IMR-90 (cell line): ENCODE measurements around the gene KCNMA1. TPM values are rescaled to one million over a fixed set of nuclear protein-coding genes. Genes with fewer than 3 reads are reported as not detected.

Experiments used
- ATAC-seq: fragments of 200-7000 bp; cut with Tn5 transposase; 2 replicates; pipeline ENCODE4 v1.9.1; 2020; ENCODE audit warnings: low read depth, mild to moderate bottlenecking, moderate library complexity
- BruUV-seq: library from RNA; stranded (reverse); fragments of 400-500 nt; replicated peaks from 2 replicates; lab custom pipeline; 2021; lab: Mats Ljungman, UMichigan
- CTCF ChIA-PET: fragments of 300-600 bp; formaldehyde crosslinking; extraction: SDS; loops from one replicate; lab custom pipeline; 2021; ENCODE audit warnings: antibody characterized with exemption; lab: Yijun Ruan, JAX
- POLR2A ChIA-PET: fragments of 300-600 bp; sonication (Branson Sonifier 250); formaldehyde crosslinking; loops from one replicate; lab custom pipeline; 2022; ENCODE audit warnings: antibody characterized with exemption; ENCODE audit not compliant: unreplicated experiment; lab: Charles Lee
- DNase-seq: peaks from one replicate; pipeline ENCODE4 v3.0.0; 2013
- H2AFZ ChIP-seq: replicated peaks from 2 replicates; pipeline ENCODE3; 2013; ENCODE audit warnings: low read length, mild to moderate bottlenecking; ENCODE audit not compliant: poor library complexity
- H2AK5ac ChIP-seq: 2 replicates; pipeline ENCODE4 v1.6.1; 2013; ENCODE audit warnings: low read depth, low read length, inconsistent platforms
- H2AK9ac ChIP-seq: replicated peaks from 2 replicates; pipeline ENCODE3; 2013; ENCODE audit warnings: mild to moderate bottlenecking, low read depth, low read length, moderate library complexity; ENCODE audit not compliant: poor library complexity
- H2BK120ac ChIP-seq: 2 replicates; pipeline ENCODE4 v1.6.1; 2013; ENCODE audit warnings: low read depth, low read length, inconsistent platforms
- H2BK15ac ChIP-seq: 3 replicates; pipeline ENCODE4 v1.6.1; 2013; ENCODE audit warnings: low read depth, low read length, inconsistent platforms
- H2BK20ac ChIP-seq: 2 replicates; pipeline ENCODE4 v1.6.1; 2013; ENCODE audit warnings: low read depth, mild to moderate bottlenecking, inconsistent platforms, low read length, moderate library complexity
- H2BK5ac ChIP-seq: 2 replicates; pipeline ENCODE4 v1.6.1; 2013; ENCODE audit warnings: mild to moderate bottlenecking, low read depth, low read length, inconsistent platforms; ENCODE audit not compliant: poor library complexity, severe bottlenecking
- H3K14ac ChIP-seq: replicated peaks from 2 replicates; pipeline ENCODE4 v1.6.1; 2013; ENCODE audit warnings: low read depth, low read length, inconsistent platforms
- H3K18ac ChIP-seq: 2 replicates; pipeline ENCODE4 v1.6.1; 2013; ENCODE audit warnings: low read depth, low read length, control low read depth
- H3K23ac ChIP-seq: 2 replicates; pipeline ENCODE4 v1.6.1; 2013; ENCODE audit warnings: low read depth, low read length, inconsistent platforms
- H3K27ac ChIP-seq: 2 replicates; pipeline ENCODE4 v1.5.1; 2013; ENCODE audit warnings: mild to moderate bottlenecking, control low read depth, low read length; ENCODE audit not compliant: insufficient read depth
- H3K27me3 ChIP-seq: 2 replicates; pipeline ENCODE4 v1.6.1; 2013; ENCODE audit warnings: low read length; ENCODE audit not compliant: control insufficient read depth, insufficient read depth
- H3K36me3 ChIP-seq: 2 replicates; pipeline ENCODE4 v1.6.1; 2013; ENCODE audit warnings: low read length, mixed read lengths; ENCODE audit not compliant: control insufficient read depth, insufficient read depth
- H3K4ac ChIP-seq: 2 replicates; pipeline ENCODE4 v1.6.1; 2013; ENCODE audit warnings: low read depth, low read length, inconsistent platforms
- H3K4me1 ChIP-seq: 2 replicates; pipeline ENCODE4 v1.6.1; 2013; ENCODE audit warnings: low read length, mixed read lengths; ENCODE audit not compliant: control insufficient read depth, insufficient read depth
- H3K4me2 ChIP-seq: 2 replicates; pipeline ENCODE4 v1.6.1; 2013; ENCODE audit warnings: low read depth, mild to moderate bottlenecking, control low read depth, low read length, moderate library complexity
- H3K4me3 ChIP-seq: 2 replicates; pipeline ENCODE4 v1.5.1; 2013; ENCODE audit warnings: low read depth, mild to moderate bottlenecking, control low read depth, low read length, moderate library complexity; ENCODE audit not compliant: insufficient read depth
- H3K56ac ChIP-seq: 2 replicates; pipeline ENCODE4 v1.6.1; 2013; ENCODE audit warnings: low read length, inconsistent platforms; ENCODE audit not compliant: insufficient read depth; ENCODE audit errors: extremely low read depth
- H3K79me1 ChIP-seq, 2 experiments: 2 replicates each; pipeline ENCODE4 v1.6.1; 2013; ENCODE audit warnings: low read length in 2 of 2, inconsistent platforms in 1 of 2, low read depth in 1 of 2
- H3K9ac ChIP-seq: 2 replicates; pipeline ENCODE4 v1.6.1; 2013; ENCODE audit warnings: low read depth, low read length, control low read depth
- H3K9me1 ChIP-seq: 2 replicates; pipeline ENCODE4 v1.6.1; 2013; ENCODE audit warnings: low read length, inconsistent platforms; ENCODE audit not compliant: insufficient read depth
- H3K9me3 ChIP-seq: 2 replicates; pipeline ENCODE4 v1.6.1; 2013; ENCODE audit warnings: low read length; ENCODE audit not compliant: control insufficient read depth, insufficient read depth
- H4K20me1 ChIP-seq: 2 replicates; pipeline ENCODE4 v1.6.1; 2013; ENCODE audit warnings: low read length, inconsistent platforms; ENCODE audit not compliant: insufficient read depth
- H4K5ac ChIP-seq: 2 replicates; pipeline ENCODE4 v1.6.1; 2013; ENCODE audit warnings: mild to moderate bottlenecking, low read depth, low read length, control low read depth
- H4K8ac ChIP-seq, 2 experiments: 2 replicates each; pipeline ENCODE4 v1.6.1; 2013; ENCODE audit warnings: low read depth in 2 of 2, low read length in 2 of 2, control low read depth in 1 of 2, inconsistent platforms in 1 of 2
- H4K91ac ChIP-seq: 2 replicates; pipeline ENCODE4 v1.6.1; 2013; ENCODE audit warnings: low read depth, low read length, inconsistent platforms; ENCODE audit not compliant: insufficient read depth
- BHLHE40 ChIP-seq: fragments of 150-350 bp; IDR thresholded peaks from 2 replicates; pipeline ENCODE4 v1.6.1; 2016; ENCODE audit warnings: mild to moderate bottlenecking, low read depth, low read length
- CEBPB ChIP-seq: IDR thresholded peaks from 2 replicates; pipeline ENCODE4 v1.6.1; 2012; ENCODE audit warnings: low read depth, low read length, improper control_type of control experiment
- CHD1 ChIP-seq: IDR thresholded peaks from 2 replicates; pipeline ENCODE4 v1.6.1; 2012; ENCODE audit warnings: low read depth, low read length, improper control_type of control experiment
- FOS ChIP-seq: fragments of 150-350 bp; IDR thresholded peaks from 2 replicates; pipeline ENCODE4 v1.6.1; 2016; ENCODE audit warnings: low read depth, low read length
- MAFK ChIP-seq: IDR thresholded peaks from 2 replicates; pipeline ENCODE4 v1.6.1; 2012; ENCODE audit warnings: low read depth, low read length, improper control_type of control experiment
- MAZ ChIP-seq: IDR thresholded peaks from 2 replicates; pipeline ENCODE4 v1.6.1; 2012; ENCODE audit warnings: low read depth, mild to moderate bottlenecking, low read length, improper control_type of control experiment, moderate library complexity, borderline replicate concordance
- MXI1 ChIP-seq: IDR thresholded peaks from 2 replicates; pipeline ENCODE4 v1.6.1; 2012; ENCODE audit warnings: low read depth, mild to moderate bottlenecking, low read length, moderate library complexity, borderline replicate concordance
- NFE2L2 ChIP-seq: fragments of 150-350 bp; IDR thresholded peaks from 2 replicates; pipeline ENCODE4 v1.6.1; 2016; ENCODE audit warnings: low read depth, mild to moderate bottlenecking, low read length
- POLR2A ChIP-seq: IDR thresholded peaks from 2 replicates; pipeline ENCODE4 v1.6.1; 2012; ENCODE audit warnings: mild to moderate bottlenecking, low read depth, low read length
- RAD21 ChIP-seq: IDR thresholded peaks from 2 replicates; pipeline ENCODE4 v1.6.1; 2012; ENCODE audit warnings: low read length, improper control_type of control experiment
- RCOR1 ChIP-seq: IDR thresholded peaks from 2 replicates; pipeline ENCODE4 v1.6.1; 2012; ENCODE audit warnings: mild to moderate bottlenecking, low read length, improper control_type of control experiment; ENCODE audit not compliant: insufficient replicate concordance
- RFX5 ChIP-seq: IDR thresholded peaks from 2 replicates; pipeline ENCODE4 v1.8.0; 2012; ENCODE audit warnings: low read depth, mild to moderate bottlenecking, low read length, moderate library complexity
- SMC3 ChIP-seq: fragments of 150-350 bp; IDR thresholded peaks from 2 replicates; pipeline ENCODE4 v1.6.1; 2016; ENCODE audit warnings: low read depth, mild to moderate bottlenecking, antibody characterized with exemption, low read length, moderate library complexity
- WGBS, 2 experiments: methylation state at CpG; one replicate each; pipeline versions ENCODE4 v1.1.5 to v1.1.7; 2013; ENCODE audit warnings: missing lambda C conversion rate in 2 of 2; ENCODE audit not compliant: insufficient read length in 1 of 2; ENCODE audit errors: extremely low coverage in 2 of 2; 5-methylcytosine and 5-hydroxymethylcytosine counted together
- dilution Hi-C: fragments of 300-500 bp; cut with HindIII; formaldehyde crosslinking; loops from one replicate; pipeline ENCODE4 v1.14.3; 2018; ENCODE audit warnings: low sequenced_read_pairs; ENCODE audit not compliant: unreplicated experiment
- in situ Hi-C: fragments of 300-500 bp; cut with MboI; formaldehyde crosslinking; loops from 3 replicates; pipeline ENCODE4 v1.14.3; 2019; ENCODE audit warnings: low sequenced_read_pairs, inconsistent platforms, mixed read lengths
- intact Hi-C: fragments of 100-400 bp; cut with micrococcal nuclease; formaldehyde crosslinking; loops from 2 replicates; pipeline ENCODE4 v1.10.0; 2022
- polyA plus RNA-seq, 3 experiments: library from polyadenylated mRNA; depleted of rRNA; stranded (reverse); fragments of >200 nt; gene quantifications; 2 replicates each; pipeline ENCODE4 v1.2.3, GENCODE V29; 2012; ENCODE audit warnings: low replicate concordance in 1 of 3
- total RNA-seq: library from RNA; depleted of rRNA; stranded (reverse); fragments of >200 nt; gene quantifications from 2 replicates; pipeline ENCODE4 v1.2.3, GENCODE V29; 2012
- TF ChIP-seq, protein P1 (sequence below): fragments of 150-350 bp; IDR thresholded peaks from 2 replicates; pipeline ENCODE4 v1.6.1; 2016; ENCODE audit warnings: low read depth, mild to moderate bottlenecking, low read length, moderate library complexity, borderline replicate concordance
- TF ChIP-seq, protein P2 (sequence below): conservative IDR thresholded peaks from 2 replicates; pipeline ENCODE4 v1.5.1; 2012; ENCODE audit warnings: mild to moderate bottlenecking, low read depth, low read length, improper control_type of control experiment
- TF ChIP-seq, protein P3 (sequence below): fragments of 150-350 bp; IDR thresholded peaks from 2 replicates; pipeline ENCODE4 v1.6.1; 2017; ENCODE audit warnings: mild to moderate bottlenecking, antibody characterized with exemption, low read length, low read depth

Gene KCNMA1
- total and polyA plus RNA-seq, 2 of the 4 experiments (the other 2 are of a cell fraction): 25.6 to 29.6 TPM

DNA sequence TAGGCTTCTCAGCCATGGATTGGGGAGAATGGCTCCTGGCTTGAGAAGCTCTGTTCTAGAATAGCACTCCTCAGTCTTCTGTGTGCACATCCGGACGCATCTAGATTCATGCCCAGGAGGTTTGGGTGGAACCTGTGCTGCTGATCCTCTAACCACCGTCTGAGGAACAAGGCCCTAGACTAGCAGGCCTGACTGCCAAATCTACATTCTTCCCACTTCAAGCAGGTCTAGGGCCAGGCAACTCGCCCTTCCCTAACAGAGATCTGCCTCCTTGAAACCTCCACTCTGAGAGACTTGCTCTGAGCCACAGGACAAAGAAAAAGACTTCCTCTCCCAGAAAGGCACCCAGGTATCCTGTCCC is 61.6 kb downstream of the KCNMA1 start:
- H2AFZ ChIP-seq: no peak overlapping the region
- DNase-seq (no peak), ATAC-seq (no peak)
- no TSS peak for BruUV-seq
- no peak overlapping the region for H4K91ac ChIP-seq
- CTCF ChIA-PET: interaction anchor here (1.1 kb wide), 1 partner anchor 70 kb away, joined by 3 read pairs; no protein-coding TSS in a partner anchor
- H4K20me1 ChIP-seq: no peaks in the 10 kb centered on the region
- H3K18ac ChIP-seq: no peak overlapping the region
- intact Hi-C loops (no loop called here), dilution Hi-C loops (no loop called here), in situ Hi-C loops (no loop called here)
- no peaks in the 10 kb centered on the region for H3K27me3 ChIP-seq
- H3K9ac ChIP-seq: no peak overlapping the region
- no peak overlapping the region for H3K4me3 ChIP-seq
- H4K5ac ChIP-seq: no peak overlapping the region
- no peak overlapping the region for H4K8ac ChIP-seq
- peaks cover 21% of the 10 kb centered on the region for H3K9me1 ChIP-seq
- no peak for TF ChIP-seq MAZ
- TF ChIP-seq BHLHE40: no peak
- TF ChIP-seq CEBPB: no peak
- no peak for TF ChIP-seq MXI1
- TF ChIP-seq SMC3: no peak
- no peak for TF ChIP-seq RCOR1
- TF ChIP-seq, protein P1, sequence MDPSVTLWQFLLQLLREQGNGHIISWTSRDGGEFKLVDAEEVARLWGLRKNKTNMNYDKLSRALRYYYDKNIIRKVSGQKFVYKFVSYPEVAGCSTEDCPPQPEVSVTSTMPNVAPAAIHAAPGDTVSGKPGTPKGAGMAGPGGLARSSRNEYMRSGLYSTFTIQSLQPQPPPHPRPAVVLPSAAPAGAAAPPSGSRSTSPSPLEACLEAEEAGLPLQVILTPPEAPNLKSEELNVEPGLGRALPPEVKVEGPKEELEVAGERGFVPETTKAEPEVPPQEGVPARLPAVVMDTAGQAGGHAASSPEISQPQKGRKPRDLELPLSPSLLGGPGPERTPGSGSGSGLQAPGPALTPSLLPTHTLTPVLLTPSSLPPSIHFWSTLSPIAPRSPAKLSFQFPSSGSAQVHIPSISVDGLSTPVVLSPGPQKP: no peak
- no peak for TF ChIP-seq NFE2L2
- TF ChIP-seq CHD1: no peak
- TF ChIP-seq, protein P2, sequence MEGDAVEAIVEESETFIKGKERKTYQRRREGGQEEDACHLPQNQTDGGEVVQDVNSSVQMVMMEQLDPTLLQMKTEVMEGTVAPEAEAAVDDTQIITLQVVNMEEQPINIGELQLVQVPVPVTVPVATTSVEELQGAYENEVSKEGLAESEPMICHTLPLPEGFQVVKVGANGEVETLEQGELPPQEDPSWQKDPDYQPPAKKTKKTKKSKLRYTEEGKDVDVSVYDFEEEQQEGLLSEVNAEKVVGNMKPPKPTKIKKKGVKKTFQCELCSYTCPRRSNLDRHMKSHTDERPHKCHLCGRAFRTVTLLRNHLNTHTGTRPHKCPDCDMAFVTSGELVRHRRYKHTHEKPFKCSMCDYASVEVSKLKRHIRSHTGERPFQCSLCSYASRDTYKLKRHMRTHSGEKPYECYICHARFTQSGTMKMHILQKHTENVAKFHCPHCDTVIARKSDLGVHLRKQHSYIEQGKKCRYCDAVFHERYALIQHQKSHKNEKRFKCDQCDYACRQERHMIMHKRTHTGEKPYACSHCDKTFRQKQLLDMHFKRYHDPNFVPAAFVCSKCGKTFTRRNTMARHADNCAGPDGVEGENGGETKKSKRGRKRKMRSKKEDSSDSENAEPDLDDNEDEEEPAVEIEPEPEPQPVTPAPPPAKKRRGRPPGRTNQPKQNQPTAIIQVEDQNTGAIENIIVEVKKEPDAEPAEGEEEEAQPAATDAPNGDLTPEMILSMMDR: no peak
- no peak for TF ChIP-seq RAD21
- TF ChIP-seq, protein P3, sequence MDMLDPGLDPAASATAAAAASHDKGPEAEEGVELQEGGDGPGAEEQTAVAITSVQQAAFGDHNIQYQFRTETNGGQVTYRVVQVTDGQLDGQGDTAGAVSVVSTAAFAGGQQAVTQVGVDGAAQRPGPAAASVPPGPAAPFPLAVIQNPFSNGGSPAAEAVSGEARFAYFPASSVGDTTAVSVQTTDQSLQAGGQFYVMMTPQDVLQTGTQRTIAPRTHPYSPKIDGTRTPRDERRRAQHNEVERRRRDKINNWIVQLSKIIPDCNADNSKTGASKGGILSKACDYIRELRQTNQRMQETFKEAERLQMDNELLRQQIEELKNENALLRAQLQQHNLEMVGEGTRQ: no peak
- TF ChIP-seq MAFK: no peak
- no peak for TF ChIP-seq FOS
- no peak for TF ChIP-seq POLR2A
- TF ChIP-seq RFX5: no peak
- no peak overlapping the region for H3K4me2 ChIP-seq
- peaks cover 0 to 15% of the 10 kb centered on the region in 2 experiments; a peak in 2 of 4 replicates for H3K79me1 ChIP-seq
- POLR2A ChIA-PET: no interaction called here
- H2AK9ac ChIP-seq: no peak overlapping the region
- no peak overlapping the region for H3K27ac ChIP-seq
- no peaks in the 10 kb centered on the region for H3K9me3 ChIP-seq
- H3K36me3 ChIP-seq: no peaks in the 10 kb centered on the region
- H3K4me1 ChIP-seq: peaks cover 4% of the 10 kb centered on the region
- 92% methylated on average over 4 of the region's 4 CpGs; no CpG with 5 or more reads in 1 of the 2 experiments for WGBS, 2 experiments
- 0 out of 2 replicates have a peak overlapping the region, but pooled peaks have one; percentile 3 for H3K4ac ChIP-seq
- no peak overlapping the region for H2BK15ac ChIP-seq
- H2BK20ac ChIP-seq: no peak overlapping the region; the same call in 1 of the 2 replicates
- H2AK5ac ChIP-seq: no peak overlapping the region
- H3K14ac ChIP-seq: no peak overlapping the region
- no peak overlapping the region for H3K56ac ChIP-seq
- no peak overlapping the region for H2BK5ac ChIP-seq
- H3K23ac ChIP-seq: no peak overlapping the region
- no peak overlapping the region for H2BK120ac ChIP-seq
